Neural progenitor cell (in vitro differentiated cells): ENCODE data around the gene KRT6C. TPM values are rescaled to one million over a fixed set of nuclear protein-coding genes. Genes with fewer than 3 reads are reported as not detected.

Experiments used
- DNase-seq: peaks from one replicate; pipeline ENCODE4 v3.0.0-alpha.2; 2016; ENCODE audit warnings: low spot score
- H2AFZ ChIP-seq: fragments of 200-600 bp; sonication (generic); replicated peaks from 2 replicates; pipeline ENCODE4 v1.6.1; 2016; ENCODE audit warnings: antibody characterized with exemption
- H3F3A ChIP-seq: fragments of 200-600 bp; sonication (generic); 2 replicates; pipeline ENCODE4 v1.6.1; 2016; ENCODE audit warnings: antibody characterized with exemption, low read depth
- H3K27ac ChIP-seq: fragments of 200-600 bp; sonication (generic); 2 replicates; pipeline ENCODE4 v1.5.1; 2016; ENCODE audit warnings: mild to moderate bottlenecking
- H3K27me3 ChIP-seq: fragments of 200-600 bp; sonication (generic); 2 replicates; pipeline ENCODE4 v1.6.1; 2016; ENCODE audit warnings: mild to moderate bottlenecking, moderate library complexity
- H3K36me3 ChIP-seq: fragments of 200-600 bp; sonication (generic); 2 replicates; pipeline ENCODE4 v1.5.1; 2016
- H3K4me1 ChIP-seq: fragments of 200-600 bp; sonication (generic); 2 replicates; pipeline ENCODE4 v1.6.1; 2016; ENCODE audit warnings: mixed run types
- H3K4me2 ChIP-seq: fragments of 200-600 bp; sonication (generic); 2 replicates; pipeline ENCODE4 v1.6.1; 2016
- H3K4me3 ChIP-seq: fragments of 200-600 bp; sonication (generic); 2 replicates; pipeline ENCODE4 v1.5.1; 2016
- H3K79me2 ChIP-seq: fragments of 200-600 bp; sonication (generic); 2 replicates; pipeline ENCODE4 v1.6.1; 2016; ENCODE audit warnings: low read depth
- H3K9ac ChIP-seq: fragments of 200-600 bp; sonication (generic); 2 replicates; pipeline ENCODE4 v1.6.1; 2016
- H3K9me3 ChIP-seq: fragments of 200-600 bp; sonication (generic); 2 replicates; pipeline ENCODE4 v1.5.1; 2016; ENCODE audit warnings: low read depth
- H4K20me1 ChIP-seq: fragments of 200-600 bp; sonication (generic); 2 replicates; pipeline ENCODE4 v1.6.1; 2016; ENCODE audit warnings: low read depth
- H3K27ac Mint-ChIP-seq: 3 replicates; pipeline ENCODE4 v1.8.0; 2021; ENCODE audit warnings: mixed read lengths
- H3K27me3 Mint-ChIP-seq: 2 replicates; pipeline ENCODE4 v1.8.0; 2022; ENCODE audit warnings: low read depth, mild to moderate bottlenecking, inconsistent platforms, moderate library complexity, mixed read lengths; ENCODE audit not compliant: insufficient read depth
- H3K36me3 Mint-ChIP-seq: 3 replicates; pipeline ENCODE4 v1.8.0; 2021; ENCODE audit warnings: mixed read lengths
- H3K4me1 Mint-ChIP-seq: 3 replicates; pipeline ENCODE4 v1.8.0; 2021; ENCODE audit warnings: mixed read lengths
- H3K4me3 Mint-ChIP-seq: 3 replicates; pipeline ENCODE4 v1.8.0; 2021; ENCODE audit warnings: mild to moderate bottlenecking, moderate library complexity, mixed read lengths
- H3K9me3 Mint-ChIP-seq: 3 replicates; pipeline ENCODE4 v1.8.0; 2020; ENCODE audit warnings: mixed read lengths
- CTCF ChIP-seq: fragments of 200-600 bp; sonication (generic); IDR thresholded peaks from 2 replicates; pipeline ENCODE4 v1.5.1; 2017; ENCODE audit warnings: antibody characterized with exemption, mild to moderate bottlenecking
- EZH2 ChIP-seq: fragments of 200-600 bp; sonication (generic); IDR thresholded peaks from 2 replicates; pipeline ENCODE4 v1.6.1; 2017; ENCODE audit warnings: antibody characterized with exemption, mild to moderate bottlenecking, moderate library complexity
- EZH2phosphoT487 ChIP-seq: fragments of 200-600 bp; sonication (generic); IDR thresholded peaks from 2 replicates; pipeline ENCODE4 v1.6.1; 2017; ENCODE audit warnings: antibody characterized with exemption
- total RNA-seq: library from RNA; depleted of rRNA; stranded (reverse); fragments of >200 nt; gene quantifications from 2 replicates; pipeline ENCODE4 v1.2.3, GENCODE V29; 2015; ENCODE audit warnings: low replicate concordance

The KRT6C gene
- total RNA-seq, 1 donor from 2014 or later: not detected

GRCh38 chr12:52480073-52480472 lies 6.5 kb upstream of the KRT6C start:
- TF ChIP-seq CTCF (no peak), EZH2 (no peak), EZH2phosphoT487 (no peak)
- Histone ChIP-seq H3K27me3 (no peaks in the 10 kb centered on the region), H3K9me3 (no peaks in the 10 kb centered on the region), H3K4me1 (no peaks in the 10 kb centered on the region), H3K36me3 (peaks cover 4% of the 10 kb centered on the region), H3K79me2 (no peaks in the 10 kb centered on the region), H3K4me2 (no peak overlapping the region), H3K4me3 (no peak overlapping the region), H3K9ac (no peak overlapping the region), H4K20me1 (no peaks in the 10 kb centered on the region), H3K27ac (no peak overlapping the region), H2AFZ (no peak overlapping the region), H3F3A (no peaks in the 10 kb centered on the region)
- no peaks in the 10 kb centered on the region for H3K27me3 Mint-ChIP-seq
- peaks cover 6% of the 10 kb centered on the region for H3K9me3 Mint-ChIP-seq
- H3K4me1 Mint-ChIP-seq: no peaks in the 10 kb centered on the region
- H3K27ac Mint-ChIP-seq: no peak overlapping the region
- DNase-seq: no peak
- H3K4me3 Mint-ChIP-seq: no peak overlapping the region
- H3K36me3 Mint-ChIP-seq: no peaks in the 10 kb centered on the region

GRCh38 chr12:52477651-52478050 lies 4.0 kb upstream of the KRT6C start:
- no peak overlapping the region for H3K27ac ChIP-seq
- H3F3A ChIP-seq: no peaks in the 10 kb centered on the region
- no peak overlapping the region for H2AFZ ChIP-seq
- no peaks in the 10 kb centered on the region for H3K4me1 ChIP-seq
- H3K9ac ChIP-seq: no peak overlapping the region
- DNase-seq: no peak
- no peak overlapping the region for H3K27ac Mint-ChIP-seq
- H3K79me2 ChIP-seq: no peaks in the 10 kb centered on the region
- H3K9me3 Mint-ChIP-seq: peaks cover 2% of the 10 kb centered on the region
- H3K4me1 Mint-ChIP-seq: no peaks in the 10 kb centered on the region
- H3K27me3 ChIP-seq: no peaks in the 10 kb centered on the region
- no peaks in the 10 kb centered on the region for H3K36me3 ChIP-seq
- H3K27me3 Mint-ChIP-seq: peaks cover 2% of the 10 kb centered on the region
- no peaks in the 10 kb centered on the region for H3K9me3 ChIP-seq
- H3K36me3 Mint-ChIP-seq: no peaks in the 10 kb centered on the region
- H3K4me3 Mint-ChIP-seq: no peak overlapping the region
- H3K4me3 ChIP-seq: no peak overlapping the region
- TF ChIP-seq CTCF (no peak), EZH2 (no peak), EZH2phosphoT487 (no peak)
- H4K20me1 ChIP-seq: no peaks in the 10 kb centered on the region
- no peak overlapping the region for H3K4me2 ChIP-seq

GRCh38 chr12:52474212-52474611 lies 607 bp upstream of the KRT6C start:
- Mint-ChIP-seq H3K36me3 (no peaks in the 10 kb centered on the region), H3K9me3 (no peaks in the 10 kb centered on the region), H3K4me3 (no peak overlapping the region), H3K27ac (no peak overlapping the region), H3K4me1 (no peaks in the 10 kb centered on the region), H3K27me3 (peaks cover 5% of the 10 kb centered on the region)
- Histone ChIP-seq H4K20me1 (no peaks in the 10 kb centered on the region), H3K36me3 (no peaks in the 10 kb centered on the region), H2AFZ (no peak overlapping the region), H3K9me3 (no peaks in the 10 kb centered on the region), H3K27ac (no peak overlapping the region), H3F3A (no peaks in the 10 kb centered on the region), H3K79me2 (no peaks in the 10 kb centered on the region), H3K4me2 (no peak overlapping the region), H3K4me1 (no peaks in the 10 kb centered on the region), H3K9ac (no peak overlapping the region), H3K27me3 (no peaks in the 10 kb centered on the region), H3K4me3 (no peak overlapping the region)
- DNase-seq: no peak
- no peak for TF ChIP-seq EZH2phosphoT487
- no peak for TF ChIP-seq CTCF
- no peak for TF ChIP-seq EZH2

- Mint-ChIP-seq H3K4me3 (no peak overlapping the region), H3K27me3 (peaks cover 6% of the 10 kb centered on the region), H3K9me3 (no peaks in the 10 kb centered on the region), H3K4me1 (no peaks in the 10 kb centered on the region), H3K36me3 (no peaks in the 10 kb centered on the region), H3K27ac (no peak overlapping the region)
- H3K27ac ChIP-seq: no peak overlapping the region
- TF ChIP-seq EZH2: no peak
- TF ChIP-seq EZH2phosphoT487: no peak
- TF ChIP-seq CTCF: no peak
- no peaks in the 10 kb centered on the region for H4K20me1 ChIP-seq
- H3K27me3 ChIP-seq: no peaks in the 10 kb centered on the region
- no peak overlapping the region for H3K4me2 ChIP-seq
- no peaks in the 10 kb centered on the region for H3K36me3 ChIP-seq
- no peaks in the 10 kb centered on the region for H3F3A ChIP-seq
- no peaks in the 10 kb centered on the region for H3K9me3 ChIP-seq
- no peak overlapping the region for H2AFZ ChIP-seq
- no peak overlapping the region for H3K4me3 ChIP-seq
- H3K79me2 ChIP-seq: no peaks in the 10 kb centered on the region
- no peak overlapping the region for H3K9ac ChIP-seq
- DNase-seq: no peak
- H3K4me1 ChIP-seq: no peaks in the 10 kb centered on the region
These were observed 3.8 kb downstream of the KRT6C start for GRCh38 chr12:52469853-52470252.
